ENCODE results near the gene ALDOB. TPM values are rescaled to one million over a fixed set of nuclear protein-coding genes. Genes with fewer than 3 reads are reported as not detected.

Gene ALDOB
- total and polyA plus RNA-seq, 2 experiments from 2014 or later = not detected

DNA sequence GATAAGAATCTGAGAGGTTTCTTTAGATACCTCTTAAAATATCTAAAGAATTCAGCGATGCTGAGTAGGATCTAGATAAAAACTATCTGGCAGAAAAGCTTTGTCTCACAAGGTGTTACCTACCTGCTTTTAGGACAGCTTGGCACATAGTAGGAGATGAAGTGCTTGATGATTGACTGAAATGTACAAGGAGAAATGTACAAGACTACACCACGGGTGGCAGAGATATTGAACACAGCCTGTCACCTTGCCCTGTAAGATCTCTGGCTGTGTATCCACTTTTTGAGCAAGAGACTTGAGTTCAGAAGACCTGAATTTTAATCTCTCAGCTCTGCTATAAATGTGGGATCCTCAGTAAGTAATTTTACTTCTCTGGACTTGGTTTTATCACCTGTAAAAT is 15.7 kb downstream of the ALDOB start (continued):
- TF ChIP-seq ETS1 (IDR thresholded peaks at IDR 0.05) (no peak), JUNB (IDR thresholded peaks at IDR 0.05; ENCODE audit: unreplicated experiment) (no peak)

DNA sequence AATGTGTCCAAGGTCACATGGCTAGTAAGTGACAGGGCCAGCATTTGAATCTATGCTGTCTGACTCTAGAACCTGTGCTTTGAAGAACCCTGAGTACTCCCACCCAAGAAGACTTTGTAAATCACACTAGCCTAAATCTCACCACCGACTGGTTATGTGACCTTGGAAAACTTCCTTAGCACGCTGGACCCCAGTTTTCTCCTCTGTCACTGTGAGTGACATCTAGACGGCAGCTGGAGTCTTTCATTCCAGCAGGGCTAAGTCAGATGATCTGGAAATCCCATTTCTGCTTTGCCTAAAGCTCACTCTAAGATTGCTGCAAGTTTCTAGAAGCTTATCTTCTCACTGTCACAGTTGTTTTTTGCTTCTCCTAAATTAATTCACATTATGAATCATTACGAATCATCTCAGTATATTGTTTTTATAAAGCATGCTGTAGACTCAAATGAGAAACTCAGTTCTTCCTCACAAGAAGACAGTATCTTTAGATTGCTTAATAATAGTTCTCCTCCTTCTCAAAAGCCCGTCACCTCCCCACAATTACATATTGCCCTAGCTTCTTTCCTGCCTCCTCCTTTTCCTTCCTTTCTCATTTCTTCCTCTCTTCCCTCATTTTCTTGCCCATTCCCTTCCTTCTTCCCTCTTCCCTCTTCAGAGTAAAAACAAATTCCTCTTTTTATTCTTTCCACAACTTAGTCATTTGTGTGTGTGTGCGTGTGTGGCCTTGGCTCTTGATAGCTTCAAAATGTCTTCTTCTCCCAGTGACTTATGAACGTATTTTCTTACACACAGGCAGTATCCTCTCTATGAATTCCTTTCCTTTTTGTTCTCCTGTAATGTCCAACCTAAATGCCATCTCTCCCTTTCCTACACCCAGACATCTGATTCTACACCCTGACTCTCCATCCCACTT is 16.8 kb downstream of the ALDOB start:
- no peak for TF ChIP-seq ETS1 (IDR thresholded peaks at IDR 0.05)
- no peak for TF ChIP-seq POLR2AphosphoS5 (IDR thresholded peaks at IDR 0.05; ENCODE audit: low read depth)
- Mint-ChIP-seq H3K4me1 (peaks cover 6% of the 10 kb centered on the region; the same call in 2 of the 3 replicates), H3K4me3 (no peak overlapping the region), H3K9me3 (peaks cover 5% of the 10 kb centered on the region; the same call in 2 of the 3 replicates), H3K27me3 (ENCODE audit: insufficient read depth, low read depth, poor library complexity) (no peaks in the 10 kb centered on the region), H3K27ac (no peak overlapping the region), H3K36me3 (ENCODE audit: low read depth) (no peaks in the 10 kb centered on the region)
- ATAC-seq (no peak), DNase-seq (ENCODE audit: low spot score) (no peak)
- H3K36me3 ChIP-seq (ENCODE audit: insufficient read depth) = no peaks in the 10 kb centered on the region
- H3F3A ChIP-seq (replicated peaks; ENCODE audit: low read depth) = no peaks in the 10 kb centered on the region
- H3K27ac ChIP-seq (ENCODE audit: low read depth) = no peak overlapping the region
- no peaks in the 10 kb centered on the region for H3K79me2 ChIP-seq (replicated peaks; ENCODE audit: insufficient read depth)
- H3K27me3 ChIP-seq (ENCODE audit: insufficient read depth) = no peaks in the 10 kb centered on the region
- H3K9me2 ChIP-seq (ENCODE audit: insufficient read depth) = no peaks in the 10 kb centered on the region
- H3K4me1 ChIP-seq (ENCODE audit: insufficient read depth) = no peaks in the 10 kb centered on the region
- H3K4me2 ChIP-seq = no peak overlapping the region
- no peaks in the 10 kb centered on the region for H4K20me1 ChIP-seq (replicated peaks; ENCODE audit: insufficient read depth)
- H2AFZ ChIP-seq = no peak overlapping the region
- H3K4me3 ChIP-seq = no peak overlapping the region

- Histone ChIP-seq H3K27me3 (ENCODE audit: insufficient read depth) (no peaks in the 10 kb centered on the region), H4K20me1 (replicated peaks; ENCODE audit: insufficient read depth) (no peaks in the 10 kb centered on the region), H2AFZ (no peak overlapping the region), H3F3A (replicated peaks; ENCODE audit: low read depth) (no peaks in the 10 kb centered on the region), H3K79me2 (replicated peaks; ENCODE audit: insufficient read depth) (no peaks in the 10 kb centered on the region), H3K9me2 (ENCODE audit: insufficient read depth) (no peaks in the 10 kb centered on the region), H3K4me1 (ENCODE audit: insufficient read depth) (no peaks in the 10 kb centered on the region), H3K4me3 (no peak overlapping the region), H3K4me2 (no peak overlapping the region), H3K27ac (ENCODE audit: low read depth) (no peak overlapping the region), H3K36me3 (ENCODE audit: insufficient read depth) (no peaks in the 10 kb centered on the region)
- DNase-seq (ENCODE audit: low spot score) (no peak), ATAC-seq (no peak)
- H3K36me3 Mint-ChIP-seq (ENCODE audit: low read depth) = 0 out of 3 replicates have a peak, but pooled peaks cover under 1% of the 10 kb centered on the region
- no peak overlapping the region for H3K4me3 Mint-ChIP-seq
- no peak overlapping the region for H3K27ac Mint-ChIP-seq
- peaks cover 9% of the 10 kb centered on the region for H3K9me3 Mint-ChIP-seq
- peaks cover 6% of the 10 kb centered on the region; the same call in 2 of the 3 replicates for H3K4me1 Mint-ChIP-seq
- H3K27me3 Mint-ChIP-seq (ENCODE audit: insufficient read depth, low read depth, poor library complexity) = no peaks in the 10 kb centered on the region
- TF ChIP-seq ZNF331 (CRISPR knock-in tag; IDR thresholded peaks at IDR 0.05; ENCODE audit: low read depth) (no peak), STAT1 (IDR thresholded peaks at IDR 0.05; ENCODE audit: unreplicated experiment) (no peak), POLR2AphosphoS5 (IDR thresholded peaks at IDR 0.05; ENCODE audit: low read depth) (no peak), EZH2phosphoT487 (IDR thresholded peaks at IDR 0.05; ENCODE audit: unreplicated experiment) (no peak), ETS1 (IDR thresholded peaks at IDR 0.05) (no peak), NANOG (IDR thresholded peaks at IDR 0.05; ENCODE audit: borderline replicate concordance) (no peak), CREB1 (CRISPR knock-in tag; IDR thresholded peaks at IDR 0.05; ENCODE audit: low read depth) (no peak), EZH2 (IDR thresholded peaks at IDR 0.05; ENCODE audit: low read depth, unreplicated experiment) (no peak), ZNF114 (CRISPR knock-in tag; IDR thresholded peaks at IDR 0.05) (no peak)
- TF ChIP-seq, protein P1, sequence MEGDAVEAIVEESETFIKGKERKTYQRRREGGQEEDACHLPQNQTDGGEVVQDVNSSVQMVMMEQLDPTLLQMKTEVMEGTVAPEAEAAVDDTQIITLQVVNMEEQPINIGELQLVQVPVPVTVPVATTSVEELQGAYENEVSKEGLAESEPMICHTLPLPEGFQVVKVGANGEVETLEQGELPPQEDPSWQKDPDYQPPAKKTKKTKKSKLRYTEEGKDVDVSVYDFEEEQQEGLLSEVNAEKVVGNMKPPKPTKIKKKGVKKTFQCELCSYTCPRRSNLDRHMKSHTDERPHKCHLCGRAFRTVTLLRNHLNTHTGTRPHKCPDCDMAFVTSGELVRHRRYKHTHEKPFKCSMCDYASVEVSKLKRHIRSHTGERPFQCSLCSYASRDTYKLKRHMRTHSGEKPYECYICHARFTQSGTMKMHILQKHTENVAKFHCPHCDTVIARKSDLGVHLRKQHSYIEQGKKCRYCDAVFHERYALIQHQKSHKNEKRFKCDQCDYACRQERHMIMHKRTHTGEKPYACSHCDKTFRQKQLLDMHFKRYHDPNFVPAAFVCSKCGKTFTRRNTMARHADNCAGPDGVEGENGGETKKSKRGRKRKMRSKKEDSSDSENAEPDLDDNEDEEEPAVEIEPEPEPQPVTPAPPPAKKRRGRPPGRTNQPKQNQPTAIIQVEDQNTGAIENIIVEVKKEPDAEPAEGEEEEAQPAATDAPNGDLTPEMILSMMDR (conservative IDR thresholded peaks at IDR 0.05; ENCODE audit: low read depth in 2 of 2) = no peak
These were observed 17.6 kb downstream of the ALDOB start for GRCh38 chr9:101417977-101418376.
